Amniotic epithelial cell (primary cell): ENCODE measurements around the gene ADAP1.
"Not testable (repeated sequence)": the region's sequence is repeated elsewhere in the genome, so short reads cannot be mapped to it uniquely, and the experiment has no call there.

ENCODE experiments used
- DNase-seq: peaks from one replicate; pipeline ENCODE4 v3.0.0-alpha.2; 2010; ENCODE audit warnings: low read depth

The ADAP1 gene

GRCh38 chr7:881441-882234 lies 72.8 kb downstream of the ADAP1 start:
- DNase-seq, result no peak

DNA sequence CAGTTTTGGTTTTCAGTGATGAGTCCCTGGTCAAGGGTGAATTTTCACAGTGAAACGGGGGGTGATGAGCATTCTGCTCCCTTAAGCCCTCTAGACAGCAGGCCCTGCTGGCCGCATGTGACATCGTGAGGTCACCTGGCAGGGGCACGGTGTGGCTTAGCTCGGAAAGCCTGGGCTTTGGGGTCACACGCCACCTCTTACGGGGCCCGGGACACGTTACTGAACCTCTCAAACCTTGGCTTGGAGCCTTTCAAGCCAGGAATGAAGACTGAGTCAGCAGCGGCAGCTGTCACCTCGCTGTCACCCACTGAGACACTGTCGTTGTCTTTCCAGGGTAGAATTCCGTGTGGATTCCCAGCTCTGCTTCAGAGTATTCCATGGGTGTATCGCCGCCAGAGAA lies 74.0 kb downstream of the ADAP1 start:
- no peak for DNase-seq

DNA sequence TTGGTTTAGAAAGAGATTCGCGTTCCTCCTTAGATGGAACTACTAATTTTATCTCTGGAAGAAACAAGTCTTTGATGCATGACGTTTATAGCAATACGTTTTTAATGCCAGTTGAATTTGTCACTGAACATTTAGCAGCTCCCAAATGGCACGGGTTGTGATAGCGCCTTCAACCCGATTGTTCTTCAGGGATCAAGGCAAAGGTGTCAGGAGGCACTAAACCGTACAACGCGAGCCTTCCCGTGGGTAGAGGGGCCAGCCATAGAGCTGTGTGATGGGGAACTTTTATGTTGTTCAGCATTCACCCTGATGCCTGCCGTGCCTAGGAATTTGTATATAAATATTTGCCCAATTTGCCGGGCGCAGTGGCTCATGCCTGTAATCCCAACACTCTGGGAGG lies 74.8 kb downstream of the ADAP1 start:
- no peak for DNase-seq

DNA sequence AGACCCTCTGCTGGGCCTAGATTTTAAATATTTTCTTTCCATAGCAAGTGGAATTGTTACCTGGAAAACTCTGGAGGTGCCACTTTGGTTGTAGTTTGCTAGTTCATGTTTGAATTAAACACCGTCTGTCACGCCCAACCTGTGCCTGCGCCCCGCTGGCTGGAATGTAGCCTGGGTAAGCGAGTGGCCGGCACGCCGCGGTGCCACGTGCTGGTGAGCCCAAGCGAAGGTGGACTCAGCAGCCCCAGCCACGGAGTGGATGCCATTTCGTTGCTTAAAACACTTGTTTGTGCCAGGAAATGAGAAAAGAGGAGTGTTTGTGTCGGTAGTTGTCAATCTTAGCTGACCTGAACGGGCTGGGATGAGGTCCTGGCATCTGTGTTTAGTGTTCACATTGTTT lies 75.4 kb downstream of the ADAP1 start:
- no peak for DNase-seq

DNA sequence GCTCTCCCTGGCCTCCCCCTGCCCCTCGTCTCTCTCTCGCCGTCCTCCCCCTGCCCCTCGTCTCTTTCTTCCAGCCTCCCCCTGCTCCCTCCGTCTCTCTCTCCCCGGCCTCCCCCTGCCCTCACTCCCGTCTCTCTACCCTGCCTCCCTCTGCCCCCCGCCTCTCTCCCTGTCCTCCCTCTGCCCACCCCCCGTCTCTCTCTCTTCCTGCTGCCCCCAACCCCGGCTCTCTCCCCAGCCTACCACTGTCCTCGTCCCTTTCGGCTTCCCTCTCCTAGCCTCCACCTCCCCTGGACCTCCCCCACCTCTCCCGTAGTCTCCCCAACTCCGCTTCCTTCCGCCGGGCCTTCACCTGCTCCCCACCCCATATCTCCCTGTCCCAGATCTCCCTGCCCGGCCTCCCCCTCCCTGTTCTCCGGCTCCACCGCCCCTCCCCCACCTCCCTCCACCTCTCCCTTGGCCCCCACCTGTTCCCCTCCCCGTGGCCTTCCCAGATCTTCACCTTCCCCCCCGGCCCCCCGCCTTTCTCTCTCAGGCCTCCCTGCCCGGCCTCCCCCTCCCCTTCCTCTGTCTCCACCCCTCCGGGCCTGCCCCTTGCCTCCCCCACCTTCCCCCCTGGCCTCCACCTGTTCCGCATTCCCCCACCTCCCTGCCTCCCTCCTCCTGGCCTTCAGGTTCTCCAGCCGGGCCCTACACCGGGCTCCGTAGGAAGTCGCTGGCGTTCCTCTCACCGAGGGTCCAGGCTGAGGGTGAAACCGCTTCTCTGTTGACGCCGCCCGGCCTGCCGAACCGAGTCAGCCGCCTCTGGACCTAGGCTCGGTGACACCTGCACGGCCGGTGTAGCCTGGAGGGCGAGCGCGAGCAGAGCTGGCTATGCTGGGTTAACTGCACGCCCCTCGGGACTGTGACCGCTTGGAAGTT lies 76.9 kb downstream of the ADAP1 start:
- no peak for DNase-seq

DNA sequence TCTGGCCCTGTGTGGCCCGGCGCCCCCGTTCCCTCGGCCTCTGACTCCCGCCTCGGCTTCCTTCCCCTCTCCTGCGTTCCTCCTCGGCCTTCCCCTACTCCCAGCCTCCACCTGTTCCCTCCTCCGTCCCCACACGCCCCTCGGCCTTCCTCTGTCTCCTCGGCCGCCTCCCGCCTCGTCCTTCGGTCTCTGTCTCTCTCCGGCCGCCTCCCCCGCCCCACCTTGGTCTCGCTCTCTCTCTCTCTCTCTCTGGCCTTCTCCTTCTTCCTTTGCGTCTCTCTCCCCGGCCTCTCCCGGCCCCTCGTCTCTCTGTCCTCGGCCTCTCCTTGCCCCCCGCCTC lies 77.5 kb downstream of the ADAP1 start:
- no peak for DNase-seq

GRCh38 chr7:876077-876971 lies 78.2 kb downstream of the ADAP1 start, which contains the start of gene GET4:
Gene GET4, plus strand, starts transcription at chr7:876554. Its CDS starts 92 bp downstream, at chr7:876646.
- peak; percentile 91 for DNase-seq

- DNase-seq, result no peak
These were observed 78.9 kb downstream of the ADAP1 start for GRCh38 chr7:875476-876076.

DNA sequence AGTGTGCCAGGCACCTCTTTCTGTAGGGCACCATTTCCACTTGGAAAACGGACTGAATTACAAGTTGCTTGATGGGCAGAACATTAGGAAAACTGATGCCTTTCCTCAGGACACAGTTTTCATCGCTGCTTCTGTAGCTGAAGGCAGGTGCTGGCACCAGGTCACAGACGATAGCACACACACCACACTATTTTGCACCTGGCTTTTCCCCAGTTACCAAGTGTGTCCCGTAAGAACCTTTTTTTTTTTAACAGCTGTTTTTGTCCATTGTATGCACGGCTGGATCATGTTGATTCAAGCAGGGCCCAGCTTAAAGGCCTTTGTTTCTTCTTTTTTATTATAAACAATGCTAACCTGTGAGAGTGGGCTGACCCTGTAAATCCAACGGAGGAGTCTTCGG lies 79.4 kb downstream of the ADAP1 start:
- no peak for DNase-seq

DNA sequence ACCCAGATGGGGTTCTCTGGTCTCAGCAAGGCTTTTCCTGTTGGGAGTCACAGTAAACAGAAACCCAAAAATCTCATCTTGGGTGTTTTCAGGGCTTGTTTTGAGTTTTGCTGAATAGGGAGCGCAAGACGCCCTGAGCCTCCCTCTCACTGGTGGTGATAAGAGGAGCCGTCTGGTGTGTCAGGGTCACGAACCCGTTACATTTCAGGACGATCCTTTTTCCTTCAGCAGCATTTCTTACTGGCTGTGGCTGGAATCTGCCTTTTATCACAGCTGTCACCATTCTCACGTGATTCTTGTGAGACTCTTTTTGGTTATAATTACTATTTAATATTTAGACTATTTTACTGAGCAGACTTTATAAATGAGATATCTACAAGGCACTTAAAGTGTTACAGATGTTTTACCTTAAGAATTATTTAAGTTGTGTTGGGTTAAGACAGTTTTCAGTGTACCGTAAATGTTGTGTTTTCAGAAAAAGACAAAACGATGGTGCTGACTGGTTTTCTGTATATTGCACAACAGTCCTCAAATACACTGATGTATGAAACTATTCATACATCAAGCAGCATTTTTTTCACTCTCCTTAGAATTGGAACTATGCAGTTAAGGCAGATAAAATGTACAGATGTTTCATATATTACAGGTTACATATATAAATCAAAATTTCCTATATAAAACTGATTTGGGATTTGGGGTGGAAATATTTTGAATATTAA lies 80.3 kb downstream of the ADAP1 start:
- DNase-seq, result peak; percentile 88

DNA sequence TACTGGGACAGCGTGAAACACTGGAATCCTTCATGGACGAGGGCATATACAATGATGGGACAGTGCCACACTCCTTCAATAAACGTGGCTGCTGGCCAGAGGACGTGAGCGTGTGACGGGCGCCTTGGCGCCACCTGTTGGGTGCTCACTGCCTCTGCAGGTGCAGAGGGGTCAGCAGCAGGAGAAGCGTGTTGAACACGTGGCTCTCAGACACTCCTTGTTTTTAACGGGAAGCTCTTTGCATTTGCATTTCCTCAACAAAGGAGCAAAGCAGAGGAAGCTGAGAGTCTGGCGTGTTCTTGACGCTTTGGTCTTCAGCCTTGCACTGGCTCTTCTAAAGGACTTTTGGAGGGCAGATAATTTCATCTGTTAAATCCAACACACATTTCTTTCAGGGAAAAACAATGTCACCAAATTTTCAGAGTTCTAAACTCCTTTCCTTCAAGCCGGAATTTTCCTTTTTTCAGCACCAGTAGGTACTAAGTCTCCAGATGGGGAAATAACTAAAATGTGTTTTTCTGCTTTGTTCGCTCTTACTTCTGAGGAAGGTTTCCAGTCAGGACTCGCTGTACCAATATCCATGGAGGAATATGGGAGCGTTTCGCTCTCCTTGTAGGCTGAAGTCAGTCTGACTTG lies 81.0 kb downstream of the ADAP1 start:
- peak; percentile 80 for DNase-seq

DNA sequence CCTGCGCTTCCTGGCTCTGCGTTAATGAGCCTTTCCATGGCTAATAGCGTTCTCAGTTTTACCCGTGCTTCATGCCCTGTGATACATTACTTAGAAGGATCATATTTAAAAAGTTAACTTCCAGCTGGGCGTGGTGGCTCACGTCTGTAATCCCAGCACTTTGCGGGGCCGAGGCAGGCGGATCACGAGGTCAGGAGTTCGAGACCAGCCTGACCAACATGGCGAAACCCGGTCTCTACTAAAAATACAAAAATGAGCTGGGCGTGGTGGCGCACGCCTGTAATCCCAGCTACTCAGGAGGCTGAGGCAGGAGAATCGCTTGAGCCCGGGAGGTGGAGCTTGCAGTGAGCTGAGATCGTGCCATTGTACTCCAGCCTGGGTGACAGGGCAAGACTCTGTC lies 81.8 kb downstream of the ADAP1 start:
- not testable (repeated sequence) for DNase-seq

DNA sequence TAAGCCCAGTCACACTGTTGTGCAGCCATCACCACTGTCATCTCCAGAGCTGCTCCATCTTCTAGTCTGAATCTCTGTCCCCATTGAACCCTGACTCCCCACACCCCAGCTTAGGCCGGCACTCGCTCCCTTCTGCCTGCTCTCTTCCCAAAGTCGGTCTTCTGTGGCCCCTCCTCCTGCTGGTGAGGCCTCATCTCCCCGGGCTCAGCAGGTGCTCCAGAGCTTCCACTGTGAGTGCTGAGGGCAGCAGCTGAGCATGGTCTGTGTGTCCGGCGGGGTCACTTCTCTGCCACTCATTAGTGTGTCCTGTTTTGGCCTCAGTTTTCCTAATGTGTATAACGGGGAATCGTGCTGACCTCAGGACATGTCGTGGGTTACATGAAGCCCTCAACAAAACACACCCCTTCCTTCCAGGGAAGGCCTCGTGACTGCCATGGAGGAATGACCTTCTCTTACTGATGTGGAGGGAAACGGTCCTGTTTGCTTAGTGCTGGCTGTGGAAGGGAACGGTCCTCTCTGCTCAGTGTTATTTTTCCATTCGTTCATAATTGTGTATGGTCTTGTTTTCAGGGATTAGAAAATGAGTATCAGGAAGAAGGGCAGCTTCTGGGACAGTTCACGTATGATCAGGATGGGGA lies 82.5 kb downstream of the ADAP1 start:
- no peak for DNase-seq

DNA sequence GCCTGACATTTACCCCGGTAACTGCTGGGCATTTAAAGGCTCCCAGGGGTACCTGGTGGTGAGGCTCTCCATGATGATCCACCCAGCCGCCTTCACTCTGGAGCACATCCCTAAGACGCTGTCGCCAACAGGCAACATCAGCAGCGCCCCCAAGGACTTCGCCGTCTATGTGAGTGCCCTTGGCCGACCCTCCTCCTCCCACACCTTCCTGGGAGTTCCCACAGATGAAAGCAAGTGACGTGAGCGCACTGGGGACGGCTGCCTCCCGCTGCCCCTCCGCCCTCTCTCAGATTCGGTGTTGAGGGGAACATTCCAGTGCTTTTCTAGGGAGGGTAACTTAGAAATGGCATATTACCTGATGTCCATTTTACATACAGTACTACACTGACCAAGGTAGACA lies 85.1 kb downstream of the ADAP1 start:
- DNase-seq, result no peak

DNA sequence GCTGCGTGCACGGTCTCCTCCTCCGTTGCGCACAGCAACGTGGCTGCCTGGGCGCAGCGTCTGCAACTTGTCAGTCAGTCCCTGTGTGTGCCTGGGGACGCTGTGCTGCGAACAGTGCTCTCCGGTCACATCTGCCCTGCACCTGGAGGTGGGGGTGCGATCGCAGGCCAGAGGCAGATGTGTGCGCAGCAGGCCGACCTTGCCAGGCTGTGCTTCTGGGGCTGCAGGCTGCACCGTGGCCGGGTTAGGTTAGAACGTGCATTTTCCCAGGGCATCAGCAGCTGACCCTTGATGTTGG lies 86.3 kb downstream of the ADAP1 start:
- no peak for DNase-seq

DNA sequence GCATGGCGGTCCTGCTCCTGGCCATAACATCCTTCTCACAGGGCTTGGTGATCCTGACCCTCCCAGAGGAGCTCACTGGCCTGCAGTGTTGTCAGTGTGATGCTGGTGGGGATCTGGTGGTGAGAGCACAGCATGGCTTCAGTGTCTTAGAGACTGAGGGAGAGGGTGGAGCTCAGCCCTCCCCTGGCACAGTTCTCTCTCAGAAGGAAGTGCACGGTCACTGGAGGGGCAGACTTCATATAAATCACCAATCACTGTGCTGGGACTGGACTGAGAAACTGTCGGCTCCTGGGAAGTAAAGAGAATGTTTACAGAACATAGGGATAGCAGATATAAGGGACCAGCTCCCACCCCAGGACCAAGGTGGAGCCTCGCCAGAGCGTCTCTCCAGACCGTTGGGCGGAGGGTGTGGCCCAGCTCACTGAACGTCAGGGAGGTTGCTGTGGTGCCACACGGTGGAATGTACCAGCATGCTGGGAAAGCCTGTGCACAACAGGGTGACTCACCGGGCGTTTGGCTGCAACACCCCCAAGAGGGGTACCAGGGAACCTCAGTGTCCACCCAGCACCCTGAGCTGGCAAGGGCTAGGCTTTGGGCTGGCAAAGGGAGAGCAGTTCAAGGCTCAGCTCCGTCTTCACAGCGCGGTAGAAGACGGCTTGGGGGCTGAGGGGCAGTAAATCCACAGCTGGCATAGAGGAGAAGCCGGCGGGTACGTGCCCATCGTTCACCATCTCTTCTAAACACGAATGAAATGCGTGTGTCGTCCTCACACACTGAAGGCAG lies 86.9 kb downstream of the ADAP1 start:
- DNase-seq, result peak; percentile 83

DNA sequence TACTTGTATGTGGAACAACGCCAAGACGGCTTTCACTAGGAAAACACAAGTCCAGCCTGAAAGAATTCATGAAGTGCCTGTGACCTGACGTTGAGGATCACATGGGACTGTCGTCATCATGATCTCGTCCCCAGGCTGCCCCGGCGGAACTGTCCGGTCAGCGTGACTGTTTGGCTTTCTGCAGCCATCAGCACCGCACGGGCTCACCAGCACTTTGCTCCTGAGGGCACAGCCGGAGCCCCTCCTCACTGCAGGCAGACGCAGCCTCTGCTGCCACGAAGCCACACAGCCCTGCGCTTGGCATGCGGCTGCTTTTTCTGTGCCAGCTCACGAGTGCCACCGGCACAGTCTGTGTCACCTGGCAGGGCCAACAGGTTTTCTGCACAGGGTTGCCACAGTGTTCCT lies 87.5 kb downstream of the ADAP1 start:
- peak; percentile 65 for DNase-seq

- DNase-seq, result no peak
These were observed 88.6 kb downstream of the ADAP1 start for GRCh38 chr7:865921-866320.

DNA sequence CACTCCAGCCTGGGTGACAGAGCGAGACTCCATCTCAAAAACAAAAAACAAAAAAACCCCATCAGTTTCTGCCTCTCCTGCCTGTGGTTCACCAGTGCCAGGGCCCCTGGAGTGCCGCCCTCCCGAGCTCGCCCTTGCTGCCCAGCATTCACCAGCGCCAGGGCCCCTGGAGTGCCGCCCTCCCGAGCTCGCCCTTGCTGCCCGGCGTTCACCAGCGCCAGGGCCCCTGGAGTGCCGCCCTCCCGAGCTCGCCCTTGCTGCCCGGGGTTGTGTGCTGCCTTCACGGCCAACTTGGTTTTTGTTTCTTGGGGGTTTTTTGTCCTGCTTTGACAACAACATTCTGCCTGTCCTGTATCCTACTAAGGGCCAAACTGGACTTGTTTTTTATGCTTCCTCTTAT lies 91.4 kb downstream of the ADAP1 start:
- no peak for DNase-seq

DNA sequence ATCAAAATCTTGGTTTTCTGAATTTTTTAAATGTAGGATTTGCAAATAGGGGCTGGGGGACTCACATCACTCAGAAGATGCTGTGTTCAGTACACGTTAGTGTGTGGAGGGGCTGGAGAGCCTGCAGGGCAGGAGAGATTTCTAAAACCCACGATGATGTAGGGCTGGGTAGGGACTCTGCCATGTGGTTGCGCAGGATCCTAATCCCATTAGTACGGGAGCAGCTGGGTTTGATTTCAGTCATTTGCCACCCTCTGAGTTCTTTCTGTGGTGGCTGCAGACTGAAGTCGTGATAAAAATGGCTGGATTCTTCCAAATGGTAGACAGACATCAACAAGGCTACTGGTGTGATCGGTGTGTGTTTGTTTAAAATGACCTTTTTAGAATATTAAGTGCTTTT lies 92.3 kb downstream of the ADAP1 start:
- no peak for DNase-seq
